ENCODE measurements around the gene C1QTNF8.

Gene C1QTNF8

GRCh38 chr16:1042866-1043265 is 53.2 kb downstream of the C1QTNF8 start:
- TF ChIP-seq EP300 (IDR thresholded peaks at IDR 0.05; ENCODE audit: borderline replicate concordance) (no peak), REST (IDR thresholded peaks at IDR 0.05; ENCODE audit: low read depth) (no peak), EGR1 (IDR thresholded peaks at IDR 0.05) (no peak), CEBPB (IDR thresholded peaks at IDR 0.05) (no peak), USF1 (IDR thresholded peaks at IDR 0.05) (no peak), TCF12 (IDR thresholded peaks at IDR 0.05; ENCODE audit: low read depth) (no peak), CREB1 (IDR thresholded peaks at IDR 0.05; ENCODE audit: low read depth) (no peak), TEAD4 (IDR thresholded peaks at IDR 0.05) (no peak), RAD21 (IDR thresholded peaks at IDR 0.05; ENCODE audit: low read depth) (no peak), YY1 (IDR thresholded peaks at IDR 0.05; ENCODE audit: low read depth) (no peak), FOXM1 (IDR thresholded peaks at IDR 0.05; ENCODE audit: borderline replicate concordance, low read depth) (no peak), MAX (IDR thresholded peaks at IDR 0.05) (no peak), ZBTB7A (IDR thresholded peaks at IDR 0.05; ENCODE audit: low read depth) (no peak), NFIC (IDR thresholded peaks at IDR 0.05) (no peak), TAF1 (IDR thresholded peaks at IDR 0.05; ENCODE audit: low read depth) (no peak)

GRCh38 chr16:1042049-1042744 is 53.8 kb downstream of the C1QTNF8 start:
- TF ChIP-seq MAX (IDR thresholded peaks at IDR 0.05), result no peak
- TF ChIP-seq RAD21 (IDR thresholded peaks at IDR 0.05; ENCODE audit: low read depth), result no peak
- no peak for TF ChIP-seq NFIC (IDR thresholded peaks at IDR 0.05)
- no peak for TF ChIP-seq YY1 (IDR thresholded peaks at IDR 0.05; ENCODE audit: low read depth)
- no peak for TF ChIP-seq FOXM1 (IDR thresholded peaks at IDR 0.05; ENCODE audit: borderline replicate concordance, low read depth)
- TF ChIP-seq CEBPB (IDR thresholded peaks at IDR 0.05), result no peak
- no peak for TF ChIP-seq EP300 (IDR thresholded peaks at IDR 0.05; ENCODE audit: borderline replicate concordance)
- no peak for TF ChIP-seq CREB1 (IDR thresholded peaks at IDR 0.05; ENCODE audit: low read depth)
- no peak for TF ChIP-seq TEAD4 (IDR thresholded peaks at IDR 0.05)
- no peak for TF ChIP-seq ZBTB7A (IDR thresholded peaks at IDR 0.05; ENCODE audit: low read depth)
- no peak for TF ChIP-seq EGR1 (IDR thresholded peaks at IDR 0.05)

- TF ChIP-seq ZBTB7A (IDR thresholded peaks at IDR 0.05; ENCODE audit: low read depth), result no peak
- no peak for TF ChIP-seq EGR1 (IDR thresholded peaks at IDR 0.05)
- TF ChIP-seq CREB1 (IDR thresholded peaks at IDR 0.05; ENCODE audit: low read depth), result no peak
- no peak for TF ChIP-seq RAD21 (IDR thresholded peaks at IDR 0.05; ENCODE audit: low read depth)
- TF ChIP-seq TEAD4 (IDR thresholded peaks at IDR 0.05), result no peak
- TF ChIP-seq CEBPB (IDR thresholded peaks at IDR 0.05), result no peak
Measured at GRCh38 chr16:1040346-1040745, 55.7 kb downstream of the C1QTNF8 start.

GRCh38 chr16:1039762-1040161 is 56.3 kb downstream of the C1QTNF8 start:
- TF ChIP-seq TAF1 (IDR thresholded peaks at IDR 0.05; ENCODE audit: low read depth), result no peak
- TF ChIP-seq ZBTB7A (IDR thresholded peaks at IDR 0.05; ENCODE audit: low read depth), result no peak
- TF ChIP-seq FOXM1 (IDR thresholded peaks at IDR 0.05; ENCODE audit: borderline replicate concordance, low read depth), result no peak
- TF ChIP-seq TEAD4 (IDR thresholded peaks at IDR 0.05), result no peak
- TF ChIP-seq CEBPB (IDR thresholded peaks at IDR 0.05), result no peak
- TF ChIP-seq USF1 (IDR thresholded peaks at IDR 0.05), result no peak
- TF ChIP-seq EP300 (IDR thresholded peaks at IDR 0.05; ENCODE audit: borderline replicate concordance), result no peak
- TF ChIP-seq REST (IDR thresholded peaks at IDR 0.05; ENCODE audit: low read depth), result no peak
- TF ChIP-seq MAX (IDR thresholded peaks at IDR 0.05), result no peak
- TF ChIP-seq TCF12 (IDR thresholded peaks at IDR 0.05; ENCODE audit: low read depth), result no peak
- no peak for TF ChIP-seq EGR1 (IDR thresholded peaks at IDR 0.05)
- TF ChIP-seq NFIC (IDR thresholded peaks at IDR 0.05), result no peak
- no peak for TF ChIP-seq RAD21 (IDR thresholded peaks at IDR 0.05; ENCODE audit: low read depth)
- TF ChIP-seq CREB1 (IDR thresholded peaks at IDR 0.05; ENCODE audit: low read depth), result no peak
- no peak for TF ChIP-seq YY1 (IDR thresholded peaks at IDR 0.05; ENCODE audit: low read depth)

- TF ChIP-seq FOXM1 (IDR thresholded peaks at IDR 0.05; ENCODE audit: borderline replicate concordance, low read depth) (no peak), REST (IDR thresholded peaks at IDR 0.05; ENCODE audit: low read depth) (no peak), CREB1 (IDR thresholded peaks at IDR 0.05; ENCODE audit: low read depth) (no peak), NFIC (IDR thresholded peaks at IDR 0.05) (no peak), CEBPB (IDR thresholded peaks at IDR 0.05) (no peak), MAX (IDR thresholded peaks at IDR 0.05) (no peak), EGR1 (IDR thresholded peaks at IDR 0.05) (no peak), YY1 (IDR thresholded peaks at IDR 0.05; ENCODE audit: low read depth) (no peak)
Measured at GRCh38 chr16:1038932-1039331, 57.1 kb downstream of the C1QTNF8 start.

All from Ishikawa (cell line).